GM12874 (cell line): Measurements from ENCODE around the gene ARHGAP6.

ENCODE experiments used
- TF ChIP-seq, protein P1 (sequence below): IDR thresholded peaks from 2 replicates; pipeline ENCODE4 v1.5.1; 2011; ENCODE audit warnings: low read depth, mild to moderate bottlenecking, control low read depth, low read length, moderate library complexity; ENCODE audit not compliant: insufficient read depth

The ARHGAP6 gene

DNA sequence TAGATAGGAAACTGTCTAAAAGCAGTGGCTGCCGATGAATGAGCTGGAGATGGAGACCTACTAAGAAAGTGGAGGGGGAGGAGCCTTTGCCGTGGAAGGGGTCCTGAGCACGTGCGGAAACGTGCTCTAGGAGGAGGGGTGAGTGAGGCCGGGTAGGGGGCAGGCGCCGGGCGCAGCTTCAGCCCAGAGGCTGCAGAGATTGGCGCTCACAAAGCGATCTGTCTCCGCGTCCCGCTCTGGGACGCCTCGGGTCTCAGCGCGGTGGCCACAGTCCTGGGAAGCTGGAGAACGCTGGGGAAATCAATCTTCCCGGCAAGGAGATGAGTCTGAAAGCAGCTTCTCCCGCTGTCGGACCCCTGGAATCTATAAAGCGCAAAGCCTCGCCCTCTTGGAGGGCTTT is 444 bp upstream of the ARHGAP6 start:
- TF ChIP-seq, protein P1, sequence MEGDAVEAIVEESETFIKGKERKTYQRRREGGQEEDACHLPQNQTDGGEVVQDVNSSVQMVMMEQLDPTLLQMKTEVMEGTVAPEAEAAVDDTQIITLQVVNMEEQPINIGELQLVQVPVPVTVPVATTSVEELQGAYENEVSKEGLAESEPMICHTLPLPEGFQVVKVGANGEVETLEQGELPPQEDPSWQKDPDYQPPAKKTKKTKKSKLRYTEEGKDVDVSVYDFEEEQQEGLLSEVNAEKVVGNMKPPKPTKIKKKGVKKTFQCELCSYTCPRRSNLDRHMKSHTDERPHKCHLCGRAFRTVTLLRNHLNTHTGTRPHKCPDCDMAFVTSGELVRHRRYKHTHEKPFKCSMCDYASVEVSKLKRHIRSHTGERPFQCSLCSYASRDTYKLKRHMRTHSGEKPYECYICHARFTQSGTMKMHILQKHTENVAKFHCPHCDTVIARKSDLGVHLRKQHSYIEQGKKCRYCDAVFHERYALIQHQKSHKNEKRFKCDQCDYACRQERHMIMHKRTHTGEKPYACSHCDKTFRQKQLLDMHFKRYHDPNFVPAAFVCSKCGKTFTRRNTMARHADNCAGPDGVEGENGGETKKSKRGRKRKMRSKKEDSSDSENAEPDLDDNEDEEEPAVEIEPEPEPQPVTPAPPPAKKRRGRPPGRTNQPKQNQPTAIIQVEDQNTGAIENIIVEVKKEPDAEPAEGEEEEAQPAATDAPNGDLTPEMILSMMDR = no peak

DNA sequence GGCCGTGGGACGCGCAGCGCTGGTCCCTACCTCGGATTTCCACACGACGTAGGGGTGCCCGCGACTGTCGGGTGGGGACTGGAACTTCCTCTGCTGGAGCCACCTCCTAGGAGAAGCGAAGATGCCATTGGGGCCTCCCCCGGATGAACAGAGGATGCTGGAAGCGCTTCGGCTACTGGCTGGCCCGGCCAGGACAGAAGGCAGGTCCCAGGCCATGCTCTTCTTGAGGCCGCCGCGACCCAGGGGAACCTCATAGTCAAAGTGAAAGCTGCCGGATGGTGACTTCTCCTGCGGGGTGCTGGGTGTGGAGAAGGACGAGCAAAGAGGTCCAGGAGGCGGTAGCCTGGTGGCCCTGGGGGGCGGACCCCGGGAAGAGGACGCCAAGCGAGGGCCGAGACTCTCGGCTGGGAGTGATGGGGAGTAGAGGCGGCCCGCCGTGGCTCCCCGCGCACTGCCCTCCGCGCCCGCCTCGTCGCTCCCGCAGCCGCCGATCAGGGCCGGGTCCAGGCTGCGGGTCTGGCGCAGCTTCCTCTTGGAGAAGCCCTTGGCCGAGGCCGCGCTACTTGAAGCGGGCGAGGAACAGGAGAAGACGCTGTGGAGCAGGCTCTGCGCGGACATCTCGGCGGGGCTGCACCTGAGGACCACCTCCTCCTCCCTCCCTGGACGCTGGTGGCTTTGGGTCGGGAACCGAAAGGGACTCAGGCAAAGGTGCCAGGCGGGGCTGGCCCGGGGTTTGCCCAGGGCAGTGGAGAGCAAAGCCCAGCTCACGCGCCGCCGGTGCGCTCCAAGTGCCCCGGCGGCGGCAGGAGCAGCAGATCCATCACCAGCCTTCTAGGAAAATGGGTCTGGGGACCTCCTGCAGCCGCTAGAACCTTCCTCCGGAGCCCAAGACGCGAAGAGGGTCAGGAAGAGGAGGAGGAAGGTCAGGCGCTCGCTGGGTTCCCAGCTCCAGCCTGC is 1.2 kb downstream of the ARHGAP6 start:
- TF ChIP-seq, protein P1 = no peak

GRCh38 chrX:11663875-11664210 is 1.9 kb downstream of the ARHGAP6 start:
- TF ChIP-seq, protein P1 = no peak

- TF ChIP-seq, protein P1 = no peak
These were observed 10.3 kb downstream of the ARHGAP6 start for GRCh38 chrX:11655282-11656015.

DNA sequence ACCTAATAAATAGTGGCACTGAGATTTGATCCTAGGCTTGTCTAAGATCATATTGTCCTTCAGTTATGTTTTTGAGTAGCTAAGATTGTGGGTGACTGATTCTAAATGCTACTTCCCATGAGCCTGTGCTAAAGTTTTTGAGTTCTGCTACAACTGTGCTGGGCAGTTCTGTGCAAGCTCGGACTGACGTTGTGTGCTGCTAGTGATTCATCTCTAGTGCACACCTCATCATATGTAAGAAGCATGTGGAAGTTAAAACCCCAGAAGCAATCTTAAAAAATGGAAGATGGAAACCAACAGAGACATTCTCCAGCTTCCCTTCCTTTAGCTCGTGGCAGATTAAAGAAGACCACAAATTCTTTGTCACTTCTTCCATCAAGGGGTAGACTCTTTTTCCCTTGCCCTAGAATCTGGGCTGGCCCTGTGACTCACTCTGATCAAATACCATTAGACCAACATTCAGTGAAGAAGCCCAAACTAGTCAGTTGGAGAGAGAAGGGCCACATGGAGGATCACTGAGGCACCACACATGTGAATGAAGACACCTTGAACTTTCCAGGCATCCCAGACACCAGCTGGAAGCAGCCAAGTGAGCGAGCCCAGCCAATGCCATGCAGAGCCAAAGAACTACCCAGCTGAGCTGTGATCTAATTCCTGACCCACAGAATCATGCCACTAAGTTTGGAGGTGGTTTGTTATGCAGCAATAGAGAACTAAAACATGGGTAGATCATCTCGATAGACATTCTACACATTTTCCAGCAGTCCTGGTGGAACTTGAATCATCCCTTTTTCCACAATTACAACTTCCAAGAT is 16.8 kb downstream of the ARHGAP6 start:
- TF ChIP-seq, protein P1 = no peak

DNA sequence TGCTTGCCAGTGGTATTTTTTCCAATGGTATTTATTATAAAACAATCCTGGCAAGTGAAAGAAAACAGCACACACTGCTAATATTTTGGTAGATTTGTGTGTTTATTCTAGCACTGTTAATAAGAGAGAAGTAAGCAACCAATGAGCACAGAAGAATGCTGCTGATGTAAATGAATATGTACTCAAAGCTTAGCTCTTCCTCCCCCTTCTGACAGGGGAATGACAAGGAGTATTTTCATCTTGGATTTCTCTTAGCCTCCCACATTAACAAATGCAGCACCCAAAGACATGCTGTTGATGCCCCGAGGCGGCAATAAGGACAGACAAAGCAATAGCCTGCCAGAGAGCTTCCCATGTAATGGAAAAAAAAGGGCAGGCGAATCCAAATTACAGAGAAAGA is 18.6 kb downstream of the ARHGAP6 start:
- TF ChIP-seq, protein P1 = no peak
